ENCODE results near the gene CUX1.
"Not testable (repeated sequence)": the region's sequence is repeated elsewhere in the genome, so short reads cannot be mapped to it uniquely, and the experiment has no call there.

Gene CUX1

DNA sequence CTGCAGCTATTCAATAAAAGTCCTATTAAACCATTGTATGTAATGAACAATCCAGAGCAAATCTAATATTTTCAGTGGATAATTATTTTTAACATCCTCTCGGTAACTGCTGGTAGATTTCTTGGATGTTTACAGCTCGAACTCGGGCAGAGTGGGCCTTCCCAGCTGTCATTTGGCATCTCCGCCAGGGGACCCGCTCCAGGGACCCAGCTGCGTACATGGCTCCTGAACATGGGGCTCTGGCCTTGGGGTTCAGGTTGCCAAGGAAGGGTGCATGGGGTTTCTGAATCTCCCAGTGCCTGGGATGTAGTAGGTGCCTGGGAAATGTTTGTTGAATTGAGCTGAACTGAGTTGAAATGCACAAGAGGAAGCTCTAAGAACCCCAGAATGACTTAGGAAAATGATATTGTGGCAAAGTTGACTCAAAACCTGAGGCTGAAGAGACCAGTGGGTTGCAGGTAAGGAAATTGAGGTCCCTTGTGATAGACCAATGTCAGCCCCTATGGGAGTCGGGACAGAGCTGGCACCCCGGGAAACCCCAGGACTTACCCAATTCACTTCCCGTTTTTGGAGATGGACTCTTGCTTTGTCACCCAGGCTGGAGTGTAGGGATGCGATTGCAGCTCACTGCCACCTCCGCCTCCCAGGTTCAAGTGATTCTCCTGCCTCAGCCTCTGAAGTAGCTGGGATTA lies 228.4 kb downstream of the CUX1 start:
- no peak overlapping the region for H3K27ac ChIP-seq

DNA sequence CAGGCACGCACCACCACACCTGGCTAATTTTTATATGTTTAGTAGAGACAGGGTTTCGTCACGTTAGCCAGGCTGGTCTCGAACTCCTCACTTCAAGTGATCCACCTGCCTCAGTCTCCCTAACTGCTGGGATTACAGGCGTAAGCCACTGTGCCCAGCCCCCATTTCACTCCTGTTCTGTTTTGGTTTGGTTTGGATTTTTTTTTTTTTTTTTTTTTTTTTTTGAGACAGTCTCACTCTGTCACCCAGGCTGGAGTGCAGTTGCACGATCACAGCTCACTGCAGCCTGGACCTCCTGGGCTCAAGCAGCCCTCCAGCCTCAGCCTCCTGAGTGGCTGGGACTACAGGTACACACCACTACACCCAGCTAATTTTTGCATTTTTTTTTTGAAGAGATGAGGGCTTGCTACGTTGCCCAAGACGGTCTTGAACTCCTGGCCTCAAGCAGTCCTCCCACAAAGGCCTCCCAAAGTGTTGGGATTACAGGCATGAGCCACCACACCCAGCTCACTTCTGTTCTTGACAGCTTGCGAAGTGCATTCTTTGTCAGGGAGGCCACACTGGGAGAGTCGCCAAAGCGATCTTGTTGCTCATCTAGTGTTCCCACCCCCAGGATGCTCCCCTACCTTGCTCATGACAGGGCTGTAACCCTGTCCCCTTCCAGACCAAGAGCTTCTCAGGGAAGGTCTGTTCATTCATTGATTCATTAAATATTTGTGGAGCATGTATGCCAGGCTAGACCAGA lies 229.1 kb downstream of the CUX1 start:
- no peak overlapping the region for H3K27ac ChIP-seq
- TF ChIP-seq, protein P1, sequence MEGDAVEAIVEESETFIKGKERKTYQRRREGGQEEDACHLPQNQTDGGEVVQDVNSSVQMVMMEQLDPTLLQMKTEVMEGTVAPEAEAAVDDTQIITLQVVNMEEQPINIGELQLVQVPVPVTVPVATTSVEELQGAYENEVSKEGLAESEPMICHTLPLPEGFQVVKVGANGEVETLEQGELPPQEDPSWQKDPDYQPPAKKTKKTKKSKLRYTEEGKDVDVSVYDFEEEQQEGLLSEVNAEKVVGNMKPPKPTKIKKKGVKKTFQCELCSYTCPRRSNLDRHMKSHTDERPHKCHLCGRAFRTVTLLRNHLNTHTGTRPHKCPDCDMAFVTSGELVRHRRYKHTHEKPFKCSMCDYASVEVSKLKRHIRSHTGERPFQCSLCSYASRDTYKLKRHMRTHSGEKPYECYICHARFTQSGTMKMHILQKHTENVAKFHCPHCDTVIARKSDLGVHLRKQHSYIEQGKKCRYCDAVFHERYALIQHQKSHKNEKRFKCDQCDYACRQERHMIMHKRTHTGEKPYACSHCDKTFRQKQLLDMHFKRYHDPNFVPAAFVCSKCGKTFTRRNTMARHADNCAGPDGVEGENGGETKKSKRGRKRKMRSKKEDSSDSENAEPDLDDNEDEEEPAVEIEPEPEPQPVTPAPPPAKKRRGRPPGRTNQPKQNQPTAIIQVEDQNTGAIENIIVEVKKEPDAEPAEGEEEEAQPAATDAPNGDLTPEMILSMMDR (conservative IDR thresholded peaks at IDR 0.05), result no peak

More for the DNA sequence above, 228.4 kb downstream of the CUX1 start:
- TF ChIP-seq, protein P1 (conservative IDR thresholded peaks at IDR 0.05), result no peak

DNA sequence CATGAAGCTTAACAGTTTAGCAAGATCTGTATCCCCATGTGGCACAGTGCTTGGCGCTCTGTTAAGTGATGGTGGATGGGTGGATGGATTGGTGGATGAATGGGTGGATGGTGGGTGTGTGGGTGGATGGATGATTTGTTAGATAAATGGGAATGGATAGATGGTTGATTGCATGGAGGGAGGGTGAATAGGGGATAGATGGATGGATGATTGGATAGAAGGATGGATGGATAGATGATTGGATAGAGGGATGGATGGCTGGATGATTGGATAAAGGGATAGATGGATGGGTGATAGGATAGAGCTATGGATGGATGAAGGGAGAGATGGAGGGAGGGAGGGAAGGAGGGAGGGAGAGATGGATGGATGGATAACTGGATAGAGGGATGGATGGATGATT lies 229.7 kb downstream of the CUX1 start:
- H3K27ac ChIP-seq, result no peak overlapping the region
- TF ChIP-seq, protein P1 (conservative IDR thresholded peaks at IDR 0.05), result no peak

DNA sequence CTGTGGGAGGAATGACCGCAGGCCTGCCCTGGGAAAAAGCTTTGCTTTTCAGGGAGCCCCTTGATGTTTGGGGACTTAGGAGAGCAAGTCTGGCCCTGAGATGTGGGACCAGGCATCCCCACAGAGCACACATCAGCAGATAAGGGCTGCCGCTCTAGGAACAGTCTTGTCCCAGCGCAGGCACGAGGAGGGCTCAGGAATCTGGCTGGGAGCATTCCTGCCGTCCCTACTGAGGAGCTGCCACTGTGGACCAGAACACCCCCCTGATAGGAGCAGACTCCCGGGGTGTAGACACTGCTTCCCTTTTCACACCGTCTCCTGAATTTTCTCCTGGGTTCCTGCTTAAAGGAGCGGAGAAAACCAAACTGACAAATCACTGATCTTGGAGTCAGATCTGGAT lies 232.3 kb downstream of the CUX1 start:
- H3K27ac ChIP-seq, result no peak overlapping the region

DNA sequence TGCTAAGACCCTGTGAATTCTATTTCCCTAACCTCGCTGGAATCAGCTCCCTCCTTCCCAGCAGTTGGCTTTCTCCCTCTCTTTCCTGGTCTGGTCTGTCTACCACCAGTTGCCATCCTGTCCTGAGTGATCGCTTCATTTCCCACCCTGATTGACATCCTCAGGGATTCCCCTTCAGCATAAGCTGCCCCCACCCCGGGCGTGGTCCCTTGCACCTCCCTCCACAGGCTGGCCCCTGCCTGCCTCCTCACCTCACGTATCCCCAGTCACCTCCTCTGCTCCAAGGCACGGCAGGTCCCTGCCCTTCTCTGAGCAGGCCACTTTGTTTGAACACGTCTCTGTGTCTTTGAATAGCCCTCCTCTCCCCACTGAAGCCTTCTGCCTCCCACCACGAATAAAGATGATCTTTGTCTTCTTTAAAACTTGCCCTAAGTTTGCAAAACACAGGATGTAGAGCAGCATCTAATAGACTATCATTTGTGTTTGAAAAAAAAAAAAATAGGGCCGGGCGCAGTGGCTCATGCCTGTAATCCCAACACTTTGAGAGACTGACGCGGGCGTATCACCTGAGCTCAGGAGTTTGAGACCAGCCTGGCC lies 233.5 kb downstream of the CUX1 start:
- TF ChIP-seq, protein P1 (conservative IDR thresholded peaks at IDR 0.05), result no peak

More for the DNA sequence above, 232.3 kb downstream of the CUX1 start:
- TF ChIP-seq, protein P1 (conservative IDR thresholded peaks at IDR 0.05), result no peak

DNA sequence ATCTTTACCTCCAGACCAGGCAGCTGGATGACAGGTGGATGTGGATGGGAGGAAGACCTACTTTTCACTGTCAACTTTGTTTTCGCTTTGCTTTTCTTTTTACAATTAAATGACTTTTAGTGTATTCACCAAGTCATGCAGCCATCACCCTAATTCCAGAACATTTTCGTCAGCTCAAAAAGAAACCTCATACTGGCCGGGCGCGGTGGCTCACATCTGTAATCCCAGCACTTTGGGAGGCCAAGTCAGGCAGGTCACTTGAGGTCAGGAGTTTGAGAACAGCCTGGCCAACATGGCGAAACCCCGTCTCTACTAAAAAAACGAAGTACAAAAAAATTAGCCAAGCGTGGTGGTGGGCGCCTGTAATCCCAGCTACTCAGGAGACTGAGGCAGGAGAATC lies 234.3 kb downstream of the CUX1 start:
- not testable (repeated sequence) for H3K27ac ChIP-seq

More for the DNA sequence above, 233.5 kb downstream of the CUX1 start:
- H3K27ac ChIP-seq, result no peak overlapping the region

DNA sequence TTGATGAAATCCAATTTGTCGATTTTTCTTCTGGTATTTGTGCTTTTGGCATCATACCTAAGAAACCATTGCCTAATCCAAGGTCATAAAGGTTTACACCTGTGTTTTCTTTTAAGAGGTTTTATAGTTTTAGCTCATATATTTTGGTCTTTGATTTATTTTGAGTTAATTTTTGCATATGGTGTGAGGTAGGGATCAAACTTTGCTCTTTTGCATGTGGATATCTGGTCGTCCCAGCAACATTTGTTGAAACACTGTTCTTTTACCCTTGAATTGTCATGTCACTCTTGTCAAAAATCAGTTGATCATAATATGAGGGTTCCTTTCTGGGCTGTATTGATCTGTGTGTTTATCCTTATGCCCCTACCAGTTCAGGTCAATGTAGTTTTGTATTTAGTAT lies 236.7 kb downstream of the CUX1 start:
- H3K27ac ChIP-seq, result no peak overlapping the region
- TF ChIP-seq, protein P1 (conservative IDR thresholded peaks at IDR 0.05), result no peak

Data from VCaP (cell line).